Raji (cell line): ENCODE results near the gene SLC6A18.

Source experiments
- POLR2A ChIP-seq: IDR thresholded peaks from 2 replicates; pipeline ENCODE4 v1.6.1; 2011; ENCODE audit warnings: low read depth, low read length, control low read depth; ENCODE audit not compliant: insufficient read depth

Gene SLC6A18

GRCh38 chr5:1184481-1184880 lies 40.7 kb upstream of the SLC6A18 start:
- no peak for TF ChIP-seq POLR2A

- TF ChIP-seq POLR2A, result no peak
Measured at GRCh38 chr5:1185038-1185627, 40.0 kb upstream of the SLC6A18 start.

- no peak for TF ChIP-seq POLR2A
Measured at GRCh38 chr5:1185629-1186350, 39.4 kb upstream of the SLC6A18 start.

GRCh38 chr5:1186351-1187233 lies 38.6 kb upstream of the SLC6A18 start:
- TF ChIP-seq POLR2A, result no peak

GRCh38 chr5:1187234-1187949 lies 37.8 kb upstream of the SLC6A18 start:
- TF ChIP-seq POLR2A, result no peak

- TF ChIP-seq POLR2A, result no peak
Measured at GRCh38 chr5:1187950-1188334, 37.2 kb upstream of the SLC6A18 start.

GRCh38 chr5:1188464-1188863 lies 36.7 kb upstream of the SLC6A18 start:
- TF ChIP-seq POLR2A, result no peak

- no peak for TF ChIP-seq POLR2A
Measured at GRCh38 chr5:1189269-1189668, 35.9 kb upstream of the SLC6A18 start.

- no peak for TF ChIP-seq POLR2A
Measured at GRCh38 chr5:1190278-1190677, 34.9 kb upstream of the SLC6A18 start.

GRCh38 chr5:1190837-1191239 lies 34.3 kb upstream of the SLC6A18 start:
- TF ChIP-seq POLR2A, result no peak

GRCh38 chr5:1192971-1193590 lies 32.1 kb upstream of the SLC6A18 start:
- TF ChIP-seq POLR2A, result no peak

- no peak for TF ChIP-seq POLR2A
Measured at GRCh38 chr5:1193591-1193985, 31.6 kb upstream of the SLC6A18 start.

GRCh38 chr5:1194378-1194777 lies 30.8 kb upstream of the SLC6A18 start:
- no peak for TF ChIP-seq POLR2A

- TF ChIP-seq POLR2A, result no peak
Measured at GRCh38 chr5:1195439-1195838, 29.7 kb upstream of the SLC6A18 start.

GRCh38 chr5:1195916-1196315 lies 29.3 kb upstream of the SLC6A18 start:
- no peak for TF ChIP-seq POLR2A
